AG10803 (cell line): ENCODE measurements around the gene LRRC4B.

Source experiments
- DNase-seq: peaks from one replicate; pipeline ENCODE4 v3.0.0; 2010; ENCODE audit warnings: low read depth
- H3K4me3 ChIP-seq: 2 replicates; pipeline ENCODE4 v1.5.1; 2011; ENCODE audit warnings: mild to moderate bottlenecking, low read length, control low read depth
- CTCF ChIP-seq: conservative IDR thresholded peaks from 2 replicates; pipeline ENCODE4 v1.5.1; 2011; ENCODE audit warnings: mild to moderate bottlenecking, low read length, control low read depth, inconsistent platforms

The LRRC4B gene

GRCh38 chr19:50497022-50497405 is 71.2 kb downstream of the LRRC4B start:
- H3K4me3 ChIP-seq = no peak overlapping the region
- TF ChIP-seq CTCF = no peak
- DNase-seq = no peak

- DNase-seq = no peak
- no peak overlapping the region for H3K4me3 ChIP-seq
- TF ChIP-seq CTCF = no peak
Measured at GRCh38 chr19:50496189-50497021, 71.8 kb downstream of the LRRC4B start.

- no peak for DNase-seq
- TF ChIP-seq CTCF = no peak
Measured at GRCh38 chr19:50495020-50495531, 73.2 kb downstream of the LRRC4B start.

GRCh38 chr19:50494186-50495019 is 73.8 kb downstream of the LRRC4B start:
- DNase-seq = no peak
- TF ChIP-seq CTCF = no peak
- H3K4me3 ChIP-seq = no peak overlapping the region

More at GRCh38 chr19:50495020-50495531, 73.2 kb downstream of the LRRC4B start:
- H3K4me3 ChIP-seq = no peak overlapping the region

GRCh38 chr19:50493171-50493570 is 75.1 kb downstream of the LRRC4B start:
- no peak for DNase-seq
- H3K4me3 ChIP-seq = no peak overlapping the region
- no peak for TF ChIP-seq CTCF

GRCh38 chr19:50492303-50493052 is 75.8 kb downstream of the LRRC4B start:
- no peak for DNase-seq
- no peak for TF ChIP-seq CTCF

More at GRCh38 chr19:50492303-50493052, 75.8 kb downstream of the LRRC4B start:
- H3K4me3 ChIP-seq = no peak overlapping the region
